NB4 (cell line): ENCODE measurements around the gene SYTL4.

Experiments used
- MAX ChIP-seq: IDR thresholded peaks from 2 replicates; pipeline ENCODE4 v1.6.1; 2011; ENCODE audit warnings: low read depth, low read length
- POLR2A ChIP-seq: IDR thresholded peaks from 2 replicates; pipeline ENCODE4 v1.6.1; 2011; ENCODE audit warnings: mild to moderate bottlenecking; ENCODE audit not compliant: insufficient read length; ENCODE audit errors: extremely low read depth
- TF ChIP-seq, protein P1 (sequence below): IDR thresholded peaks from one replicate; pipeline ENCODE4 v1.5.1; 2012; ENCODE audit warnings: low read depth, low read length

- TF ChIP-seq, protein P1, sequence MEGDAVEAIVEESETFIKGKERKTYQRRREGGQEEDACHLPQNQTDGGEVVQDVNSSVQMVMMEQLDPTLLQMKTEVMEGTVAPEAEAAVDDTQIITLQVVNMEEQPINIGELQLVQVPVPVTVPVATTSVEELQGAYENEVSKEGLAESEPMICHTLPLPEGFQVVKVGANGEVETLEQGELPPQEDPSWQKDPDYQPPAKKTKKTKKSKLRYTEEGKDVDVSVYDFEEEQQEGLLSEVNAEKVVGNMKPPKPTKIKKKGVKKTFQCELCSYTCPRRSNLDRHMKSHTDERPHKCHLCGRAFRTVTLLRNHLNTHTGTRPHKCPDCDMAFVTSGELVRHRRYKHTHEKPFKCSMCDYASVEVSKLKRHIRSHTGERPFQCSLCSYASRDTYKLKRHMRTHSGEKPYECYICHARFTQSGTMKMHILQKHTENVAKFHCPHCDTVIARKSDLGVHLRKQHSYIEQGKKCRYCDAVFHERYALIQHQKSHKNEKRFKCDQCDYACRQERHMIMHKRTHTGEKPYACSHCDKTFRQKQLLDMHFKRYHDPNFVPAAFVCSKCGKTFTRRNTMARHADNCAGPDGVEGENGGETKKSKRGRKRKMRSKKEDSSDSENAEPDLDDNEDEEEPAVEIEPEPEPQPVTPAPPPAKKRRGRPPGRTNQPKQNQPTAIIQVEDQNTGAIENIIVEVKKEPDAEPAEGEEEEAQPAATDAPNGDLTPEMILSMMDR, result no peak
- no peak for TF ChIP-seq MAX
- TF ChIP-seq POLR2A, result no peak
These were observed 33.4 kb downstream of the SYTL4 start for GRCh38 chrX:100698551-100698950.
